SK-N-MC (cell line): Measurements from ENCODE around the gene MACROD2.

Experiments used
- DNase-seq: peaks from one replicate; pipeline ENCODE4 v3.0.0-alpha.2; 2011; ENCODE audit warnings: low read depth, low spot score
- H3K27ac ChIP-seq: fragments of 200-600 bp; sonication (generic); 2 replicates; pipeline ENCODE4 v1.5.1; 2016; ENCODE audit warnings: mixed run types
- H3K36me3 ChIP-seq: fragments of 200-600 bp; sonication (generic); 2 replicates; pipeline ENCODE4 v1.6.1; 2017; ENCODE audit warnings: antibody characterized with exemption, low read length, mixed read lengths; ENCODE audit not compliant: insufficient read depth
- H3K4me3 ChIP-seq: fragments of 200-600 bp; sonication (generic); 2 replicates; pipeline ENCODE4 v1.5.1; 2016
- H3K9ac ChIP-seq: fragments of 200-600 bp; sonication (generic); 2 replicates; pipeline ENCODE4 v1.8.0; 2017; ENCODE audit warnings: mixed run types, mixed read lengths; ENCODE audit not compliant: insufficient read length
- H3K9me3 ChIP-seq: fragments of 200-600 bp; sonication (generic); 2 replicates; pipeline ENCODE4 v1.6.1; 2017; ENCODE audit warnings: low read depth, mild to moderate bottlenecking, antibody characterized with exemption, low read length, moderate library complexity, mixed read lengths
- EZH2 ChIP-seq: fragments of 200-600 bp; sonication (generic); IDR thresholded peaks from one replicate; pipeline ENCODE4 v1.6.1; 2017; ENCODE audit warnings: antibody characterized with exemption
- FOXP2 ChIP-seq: optimal IDR thresholded peaks from 2 replicates; pipeline ENCODE3; 2011; ENCODE audit warnings: mild to moderate bottlenecking, moderate library complexity; ENCODE audit not compliant: insufficient read depth; ENCODE audit errors: extremely low read length, control extremely low read depth
- POLR2AphosphoS5 ChIP-seq: IDR thresholded peaks from 2 replicates; pipeline ENCODE4 v1.6.1; 2012; ENCODE audit warnings: mild to moderate bottlenecking, low read depth, low read length, borderline replicate concordance

Gene MACROD2

DNA sequence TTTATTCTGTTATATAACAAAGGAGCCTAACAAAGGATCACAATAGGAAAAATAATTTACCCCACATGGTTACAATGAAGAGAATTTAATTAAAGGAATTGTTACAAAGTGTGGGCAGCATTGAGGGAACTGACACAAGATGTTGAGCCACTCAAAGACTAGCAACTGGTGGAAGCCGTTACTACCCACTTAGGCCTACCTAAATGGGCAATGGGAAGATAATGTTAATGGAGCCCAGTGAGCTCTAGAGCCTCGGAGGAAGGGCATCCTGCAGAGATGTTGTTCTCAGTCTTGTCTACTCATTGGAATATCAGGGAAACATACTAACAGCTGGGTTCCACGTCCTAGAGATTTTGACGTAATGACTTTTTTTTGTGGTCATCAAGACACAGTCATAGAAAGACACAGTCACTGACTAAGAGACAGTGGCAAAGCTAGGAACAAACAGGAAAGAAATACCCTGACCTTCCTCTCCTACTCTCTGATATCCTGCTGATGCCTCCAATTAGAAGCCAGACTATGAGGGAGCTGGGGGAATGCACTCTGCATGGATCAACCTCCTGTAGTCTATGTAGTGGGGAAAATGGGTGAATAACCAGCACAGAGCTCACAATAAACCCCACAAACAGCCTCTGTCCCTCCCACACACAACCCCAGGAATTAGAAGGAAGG, 865.8 kb downstream of the MACROD2 start:
- Histone ChIP-seq H3K9me3 (no peaks in the 10 kb centered on the region), H3K4me3 (no peak overlapping the region), H3K36me3 (no peaks in the 10 kb centered on the region), H3K9ac (no peak overlapping the region), H3K27ac (no peak overlapping the region)
- DNase-seq, result no peak
- TF ChIP-seq FOXP2 (no peak), POLR2AphosphoS5 (no peak), EZH2 (no peak)

DNA sequence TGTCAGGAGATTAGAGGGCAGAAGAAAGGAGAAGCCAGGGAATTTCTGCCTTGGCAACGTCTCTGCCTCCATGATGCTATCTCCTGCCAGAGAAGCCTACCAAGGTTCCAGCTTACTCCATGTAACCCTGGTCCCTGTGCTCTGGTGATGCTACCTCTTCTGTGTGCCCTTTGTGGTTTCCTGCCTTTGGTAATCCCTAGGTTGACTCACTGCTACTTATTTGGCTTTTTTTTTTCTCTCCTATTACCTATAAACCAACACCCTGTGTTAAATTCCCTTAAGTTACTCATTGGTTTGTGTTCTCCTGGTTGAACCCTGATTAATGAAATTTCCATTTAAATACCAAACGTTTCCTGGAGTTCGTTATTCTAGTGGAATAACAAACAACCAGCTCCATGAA, 869.9 kb downstream of the MACROD2 start:
- H3K9me3 ChIP-seq, result no peaks in the 10 kb centered on the region
- TF ChIP-seq EZH2, result no peak
- no peak for TF ChIP-seq FOXP2
- TF ChIP-seq POLR2AphosphoS5, result no peak
- no peak overlapping the region for H3K9ac ChIP-seq
- no peaks in the 10 kb centered on the region for H3K36me3 ChIP-seq
- no peak overlapping the region for H3K27ac ChIP-seq
- DNase-seq, result no peak
- H3K4me3 ChIP-seq, result no peak overlapping the region

DNA sequence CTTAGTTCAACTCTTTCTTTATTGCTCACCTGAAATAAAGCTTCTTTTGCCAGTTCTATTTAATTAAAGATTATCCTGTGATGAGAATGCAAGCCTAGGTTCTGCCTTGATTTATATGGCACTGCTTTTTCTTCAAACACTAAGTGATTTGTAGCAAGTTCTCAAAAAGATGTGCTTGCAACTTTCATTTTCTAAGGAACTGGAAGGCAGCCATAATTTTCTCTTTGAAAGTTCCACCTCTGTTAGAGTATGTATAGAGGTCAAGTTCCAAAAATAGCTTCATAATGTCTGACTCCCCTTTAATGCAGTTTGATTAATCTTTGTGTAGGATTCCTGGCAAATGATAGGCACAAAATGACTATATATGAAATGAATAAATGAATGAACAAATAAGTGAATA, 870.4 kb downstream of the MACROD2 start:
- TF ChIP-seq FOXP2 (no peak), POLR2AphosphoS5 (no peak), EZH2 (no peak)
- H3K36me3 ChIP-seq, result no peaks in the 10 kb centered on the region
- H3K9ac ChIP-seq, result no peak overlapping the region
- DNase-seq, result no peak
- H3K9me3 ChIP-seq, result no peaks in the 10 kb centered on the region
- no peak overlapping the region for H3K27ac ChIP-seq
- no peak overlapping the region for H3K4me3 ChIP-seq

DNA sequence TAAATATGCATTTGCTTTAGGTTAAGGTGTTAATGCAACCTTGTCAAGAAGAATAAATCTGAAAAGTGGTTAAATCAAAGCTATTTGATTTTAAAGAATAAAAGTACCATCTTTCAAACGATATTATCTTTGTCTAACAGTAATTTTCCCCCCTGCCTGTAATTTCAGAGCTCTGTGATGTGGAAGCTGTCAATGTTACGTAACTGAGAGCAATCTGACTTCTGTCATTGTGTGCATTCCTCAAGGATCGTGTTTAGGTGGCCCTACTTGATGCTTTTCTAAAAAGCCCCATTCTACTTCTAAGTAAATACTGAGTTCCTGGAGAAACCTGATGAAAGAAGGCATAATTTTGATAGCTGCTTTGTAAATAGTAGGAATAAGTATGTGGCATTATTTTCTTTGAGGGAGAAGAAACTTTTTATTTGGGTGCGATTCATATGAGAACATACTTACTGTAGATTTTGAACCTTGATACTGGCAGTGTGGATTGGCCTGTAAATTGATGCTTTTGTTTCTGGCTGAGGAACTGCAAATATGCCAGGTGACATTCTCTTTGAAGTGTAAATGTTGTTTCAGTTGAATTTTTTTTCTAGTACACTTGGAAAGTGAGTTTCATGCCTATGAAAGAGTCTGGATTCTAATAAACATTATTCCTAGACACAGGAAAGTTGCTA, 871.7 kb downstream of the MACROD2 start:
- no peaks in the 10 kb centered on the region for H3K36me3 ChIP-seq
- no peak overlapping the region for H3K4me3 ChIP-seq
- H3K9ac ChIP-seq, result no peak overlapping the region
- TF ChIP-seq EZH2 (no peak), FOXP2 (no peak), POLR2AphosphoS5 (no peak)
- DNase-seq, result no peak
- H3K9me3 ChIP-seq, result no peaks in the 10 kb centered on the region
- no peak overlapping the region for H3K27ac ChIP-seq

DNA sequence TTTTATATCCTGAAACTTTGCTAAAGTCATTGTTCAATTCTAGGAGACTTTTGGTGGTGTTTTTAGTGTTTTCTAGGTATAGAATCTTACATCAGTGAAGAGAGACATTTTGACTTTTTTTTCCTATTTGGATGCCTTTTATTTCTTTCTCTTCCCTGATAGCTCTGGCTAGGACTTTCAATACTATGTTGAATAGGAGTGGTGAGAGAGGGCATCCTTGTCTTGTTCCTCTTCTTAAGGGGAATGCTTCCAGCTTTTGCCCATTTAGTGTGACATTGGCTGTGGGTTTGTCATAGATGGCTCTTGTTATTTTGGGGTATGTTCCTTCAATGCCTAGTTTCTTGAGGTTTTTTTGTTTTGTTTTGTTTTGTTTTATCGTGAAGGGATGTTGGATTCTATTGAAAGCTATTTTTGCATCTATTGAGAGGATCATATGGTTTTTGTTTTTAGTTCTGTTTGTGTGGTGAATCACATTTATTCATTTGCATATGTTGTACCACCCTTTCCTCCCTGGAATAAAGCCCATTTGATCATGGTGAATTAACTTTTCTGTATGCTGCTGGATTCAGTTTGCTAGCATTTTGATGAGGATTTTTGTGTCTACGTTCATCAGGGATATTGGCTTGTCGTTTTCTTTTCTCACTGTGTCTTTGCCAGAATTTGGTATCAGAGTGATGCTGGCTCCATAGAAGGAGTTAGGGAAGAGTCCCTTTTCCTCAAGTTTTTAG, 882.1 kb downstream of the MACROD2 start:
- Histone ChIP-seq H3K27ac (no peak overlapping the region), H3K36me3 (no peaks in the 10 kb centered on the region), H3K9me3 (no peaks in the 10 kb centered on the region), H3K4me3 (no peak overlapping the region), H3K9ac (no peak overlapping the region)
- TF ChIP-seq POLR2AphosphoS5 (no peak), EZH2 (no peak), FOXP2 (no peak)
- DNase-seq, result no peak

DNA sequence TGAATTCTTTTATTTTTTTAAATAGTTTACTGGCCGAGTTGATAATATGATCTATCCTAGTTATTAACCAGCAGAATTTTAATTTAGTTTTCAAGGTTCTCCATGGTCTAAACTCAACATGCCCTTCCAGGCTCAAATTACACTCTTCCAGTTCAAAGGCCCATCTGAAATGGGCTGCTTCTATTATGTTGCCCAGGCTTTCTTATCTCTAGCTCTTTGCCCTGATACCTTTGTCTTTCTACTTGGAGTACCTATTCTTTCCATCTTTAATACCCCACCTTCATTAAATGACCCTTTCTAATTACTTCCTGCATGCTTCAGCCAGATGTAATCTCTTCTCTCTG, 883.3 kb downstream of the MACROD2 start:
- DNase-seq, result no peak
- H3K27ac ChIP-seq, result no peak overlapping the region
- TF ChIP-seq FOXP2, result no peak
- TF ChIP-seq POLR2AphosphoS5, result no peak
- no peak for TF ChIP-seq EZH2
- H3K9ac ChIP-seq, result no peak overlapping the region
- no peaks in the 10 kb centered on the region for H3K9me3 ChIP-seq
- H3K4me3 ChIP-seq, result no peak overlapping the region
- no peaks in the 10 kb centered on the region for H3K36me3 ChIP-seq

DNA sequence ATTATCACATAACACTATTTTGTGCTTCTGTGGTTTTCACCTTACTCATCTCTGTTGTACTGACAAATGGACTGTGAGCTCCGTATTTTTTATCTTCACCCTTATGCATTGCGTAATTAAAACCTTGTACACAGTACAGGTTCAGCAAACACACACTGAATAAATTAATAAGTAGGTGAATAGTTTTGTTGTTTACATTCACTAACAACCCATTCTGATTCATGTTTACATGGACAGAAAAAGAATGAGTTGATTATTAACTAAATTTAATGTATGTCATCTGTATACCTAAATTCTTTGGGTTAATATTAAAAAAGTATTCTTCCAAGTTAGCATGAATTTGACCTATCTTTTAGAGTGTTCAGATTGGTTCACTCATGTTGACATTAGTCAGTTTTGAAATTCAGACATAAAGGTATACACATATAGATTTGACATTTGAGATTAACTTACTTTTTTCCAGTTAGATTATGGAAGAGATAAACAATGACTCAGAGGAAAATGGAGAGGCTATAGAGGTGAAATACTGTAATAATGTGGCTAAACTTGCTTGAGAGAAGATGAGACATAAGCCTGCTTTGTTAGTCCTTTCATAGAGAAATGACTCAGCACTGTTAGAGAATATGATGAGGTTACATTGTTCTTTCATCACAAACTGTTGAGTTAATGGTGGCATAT, 883.8 kb downstream of the MACROD2 start:
- TF ChIP-seq POLR2AphosphoS5 (no peak), FOXP2 (no peak), EZH2 (no peak)
- H3K36me3 ChIP-seq, result no peaks in the 10 kb centered on the region
- DNase-seq, result no peak
- no peak overlapping the region for H3K9ac ChIP-seq
- no peak overlapping the region for H3K27ac ChIP-seq
- no peaks in the 10 kb centered on the region for H3K9me3 ChIP-seq
- no peak overlapping the region for H3K4me3 ChIP-seq

DNA sequence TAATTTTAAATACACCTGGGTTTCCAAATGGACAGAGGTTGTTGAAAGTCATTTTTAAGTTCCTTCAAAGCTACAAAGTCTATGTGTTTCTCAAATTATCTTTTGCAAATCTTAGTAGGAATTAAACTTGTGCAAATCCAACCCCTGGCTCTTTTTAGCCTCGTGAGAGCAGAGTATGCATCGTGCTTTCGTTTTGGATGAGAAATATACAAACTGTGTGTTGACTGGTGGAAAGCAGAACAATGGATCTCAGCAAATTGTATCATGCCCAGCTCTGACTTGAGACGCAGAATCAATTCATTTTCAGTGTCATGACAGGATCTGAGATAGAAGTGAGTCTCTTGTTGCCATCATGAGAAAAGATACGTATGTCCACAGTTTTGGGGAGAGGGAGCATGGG, 884.5 kb downstream of the MACROD2 start:
- TF ChIP-seq FOXP2 (no peak), EZH2 (no peak), POLR2AphosphoS5 (no peak)
- H3K36me3 ChIP-seq, result no peaks in the 10 kb centered on the region
- no peak overlapping the region for H3K9ac ChIP-seq
- H3K9me3 ChIP-seq, result no peaks in the 10 kb centered on the region
- no peak overlapping the region for H3K4me3 ChIP-seq
- DNase-seq, result no peak
- no peak overlapping the region for H3K27ac ChIP-seq
